HG02623 (cell line): ENCODE data around the gene POLR2I.
"Not testable (repeated sequence)": the region's sequence is repeated elsewhere in the genome, so short reads cannot be mapped to it uniquely, and the experiment has no call there.

ENCODE experiments used
- ATAC-seq: cut with Tn5 transposase; IDR thresholded peaks from one replicate; pipeline ENCODE4 v1.9.1; 2021; ENCODE audit warnings: moderate library complexity; ENCODE audit not compliant: unreplicated experiment

POLR2I gene

DNA sequence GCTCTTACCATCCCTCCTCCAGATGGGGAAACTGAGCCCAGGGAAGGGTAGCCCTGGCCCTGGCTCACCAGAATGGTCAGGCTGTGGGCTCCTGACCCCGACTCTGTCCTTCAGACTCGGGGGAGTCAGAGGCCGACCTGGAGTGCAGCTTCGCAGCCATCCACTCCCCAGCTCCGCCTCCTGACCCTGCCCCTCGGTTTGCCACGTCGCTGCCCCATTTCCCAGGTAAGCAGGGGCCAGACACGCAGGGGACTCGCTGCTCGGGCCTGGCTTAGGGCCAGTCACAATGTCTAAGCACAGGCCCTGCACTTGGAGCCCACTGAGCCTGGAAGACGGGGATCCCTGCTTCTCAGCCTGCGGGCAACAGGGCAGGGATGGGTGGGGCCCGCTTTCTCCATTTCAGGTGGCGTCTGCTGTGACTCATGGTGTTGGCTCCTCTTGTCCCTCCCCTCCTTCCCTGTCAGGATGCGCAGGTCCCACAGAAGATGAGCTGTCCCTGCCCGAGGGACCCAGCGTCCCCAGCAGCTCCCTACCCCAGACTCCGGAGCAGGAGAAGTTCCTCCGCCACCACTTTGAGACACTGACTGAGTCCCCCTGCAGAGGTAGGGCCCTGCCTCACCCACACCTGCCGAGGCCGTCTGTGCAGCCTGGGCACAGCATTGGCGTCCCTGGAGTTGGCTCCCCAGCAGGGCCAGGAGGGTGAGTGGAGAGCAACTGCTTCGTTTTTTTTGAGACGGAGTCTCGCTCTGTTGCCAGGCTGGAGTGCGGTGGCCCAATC lies 12.9 kb downstream of the POLR2I start:
- no peak for ATAC-seq

DNA sequence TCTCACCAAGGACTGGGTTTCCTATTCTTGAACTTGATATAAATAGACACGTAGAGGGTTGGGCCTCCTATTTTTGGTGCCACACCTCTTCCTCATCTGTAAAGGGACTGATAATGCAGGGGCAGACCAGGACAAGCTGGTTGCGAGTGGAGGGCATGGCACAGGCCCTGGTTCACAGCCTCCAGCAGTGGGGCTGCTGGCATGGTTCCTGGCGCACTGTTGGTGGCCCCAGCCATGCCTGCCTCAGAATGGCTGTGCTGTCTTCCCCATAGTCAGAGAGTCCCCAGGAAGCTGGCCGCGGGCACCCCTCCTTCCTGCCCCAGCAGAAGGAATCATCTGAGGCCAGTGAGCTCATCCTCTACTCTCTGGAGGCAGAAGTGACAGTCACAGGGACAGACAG lies 14.2 kb downstream of the POLR2I start:
- no peak for ATAC-seq

- ATAC-seq, result no peak
Measured at GRCh38 chr19:36099166-36099785, 15.4 kb downstream of the POLR2I start.

DNA sequence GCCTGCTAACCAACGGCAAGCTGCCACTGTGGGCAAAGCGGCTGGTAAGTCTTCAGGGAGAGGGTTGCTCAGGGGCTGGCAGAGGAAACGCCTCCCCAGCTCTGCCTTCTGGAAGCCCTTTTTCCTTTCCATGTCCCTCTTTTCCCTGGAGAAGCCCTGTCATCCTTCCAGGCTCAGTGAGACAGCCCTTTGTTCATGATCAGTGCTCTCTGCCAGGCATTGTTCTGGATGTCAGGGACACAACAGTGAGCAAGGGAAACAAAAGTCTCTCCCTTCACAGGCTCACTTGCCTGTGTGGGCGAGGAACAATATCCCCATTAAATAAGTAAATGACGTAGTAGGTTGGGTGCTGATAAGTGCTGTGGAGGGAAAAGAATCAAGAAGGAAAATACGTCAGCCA lies 17.6 kb downstream of the POLR2I start:
- no peak for ATAC-seq

GRCh38 chr19:36093687-36094086 lies 21.0 kb downstream of the POLR2I start:
- ATAC-seq, result no peak

GRCh38 chr19:36093146-36093662 lies 21.5 kb downstream of the POLR2I start:
- no peak for ATAC-seq

GRCh38 chr19:36092566-36092965 lies 22.1 kb downstream of the POLR2I start:
- no peak for ATAC-seq

GRCh38 chr19:36090910-36091695 lies 23.6 kb downstream of the POLR2I start:
- ATAC-seq, result no peak

GRCh38 chr19:36089847-36090246 lies 24.8 kb downstream of the POLR2I start:
- no peak for ATAC-seq

- no peak for ATAC-seq
Measured at GRCh38 chr19:36086326-36086725, 28.3 kb downstream of the POLR2I start.

- no peak for ATAC-seq
Measured at GRCh38 chr19:36084231-36085009, 30.3 kb downstream of the POLR2I start.

- no peak for ATAC-seq
Measured at GRCh38 chr19:36082916-36083315, 31.8 kb downstream of the POLR2I start.

- no peak for ATAC-seq
Measured at GRCh38 chr19:36081894-36082293, 32.8 kb downstream of the POLR2I start.

- no peak for ATAC-seq
Measured at GRCh38 chr19:36081385-36081784, 33.3 kb downstream of the POLR2I start.

GRCh38 chr19:36079389-36079945 lies 35.2 kb downstream of the POLR2I start:
- no peak for ATAC-seq

DNA sequence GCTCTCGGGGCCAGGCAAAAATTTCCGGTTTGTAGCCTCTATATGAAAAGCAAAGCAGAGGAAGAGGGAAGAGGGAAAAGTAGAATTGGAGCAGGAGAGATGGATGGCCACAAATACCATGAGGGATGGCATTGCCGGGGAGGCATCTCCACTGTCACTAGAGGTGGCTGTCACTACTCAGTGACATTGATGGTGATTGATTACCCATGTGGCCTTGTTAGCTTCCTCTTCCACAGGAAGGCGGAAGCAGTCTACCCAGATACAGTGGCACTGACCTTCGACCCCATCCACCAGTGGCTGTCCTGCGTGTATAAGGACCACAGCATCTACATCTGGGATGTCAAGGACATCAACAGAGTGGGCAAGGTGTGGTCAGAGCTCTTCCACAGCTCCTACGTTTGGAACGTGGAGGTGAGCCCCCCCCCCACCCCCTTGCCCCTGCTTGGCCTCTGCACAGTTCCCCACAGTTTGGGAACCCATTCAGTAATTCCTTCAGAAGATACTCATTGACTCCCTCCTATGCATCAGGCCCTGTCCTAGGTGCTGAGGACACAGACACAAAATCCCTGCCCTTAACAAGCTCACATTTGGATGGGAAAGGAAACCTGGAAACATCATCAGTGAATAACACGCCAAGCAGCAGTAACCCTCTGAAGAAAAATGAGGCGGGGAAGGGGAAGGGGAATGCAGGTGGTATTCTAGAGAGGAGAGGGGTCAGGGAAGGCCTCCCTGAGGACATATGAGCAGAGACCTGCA lies 41.4 kb downstream of the POLR2I start:
- ATAC-seq, result no peak

DNA sequence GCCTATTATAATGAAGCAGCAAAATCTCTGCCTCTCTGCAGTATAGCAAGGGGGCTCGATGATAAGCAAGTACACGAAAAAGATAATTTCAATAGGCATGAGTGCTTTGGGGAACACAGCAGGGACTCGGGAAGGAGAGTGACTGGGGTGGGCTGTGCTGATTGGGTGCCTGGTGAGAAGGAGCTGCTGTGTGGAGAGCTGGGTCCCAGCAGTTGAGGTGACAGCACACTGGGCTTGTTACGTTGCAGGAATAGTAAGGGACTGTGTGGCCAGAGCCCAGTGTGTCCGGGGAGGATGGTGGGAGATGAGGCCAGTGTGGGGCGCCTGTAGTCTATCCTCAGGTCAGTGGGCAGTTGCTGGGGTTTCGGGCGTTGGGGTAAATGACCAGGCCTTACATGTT lies 42.6 kb downstream of the POLR2I start:
- no peak for ATAC-seq

GRCh38 chr19:36068810-36069499 lies 45.7 kb downstream of the POLR2I start:
- ATAC-seq, result not testable (repeated sequence)

- ATAC-seq, result no peak
Measured at GRCh38 chr19:36067681-36068080, 47.0 kb downstream of the POLR2I start.
